ENCODE data around the gene ZBTB11. TPM values are rescaled to one million over a fixed set of nuclear protein-coding genes. Genes with fewer than 3 reads are reported as not detected.
"Not testable (repeated sequence)": the region's sequence is repeated elsewhere in the genome, so short reads cannot be mapped to it uniquely, and the experiment has no call there.

The ZBTB11 gene
- total and polyA plus RNA-seq, 5 donors = 4.4 to 11.7 (median 11.4) TPM

GRCh38 chr3:101605398-101605797 is 71.5 kb downstream of the ZBTB11 start:
- H3K4me1 ChIP-seq (ENCODE audit: control insufficient read depth, insufficient read depth, low read length); H3K4me3 ChIP-seq (ENCODE audit: low read length); ATAC-seq; H3K9me3 ChIP-seq (ENCODE audit: control insufficient read depth, low read length); H3K27me3 ChIP-seq (ENCODE audit: control insufficient read depth, insufficient read depth); H3K27ac ChIP-seq (ENCODE audit: low read length); DNase-seq; intact Hi-C loops (cut with DNase I): not testable (repeated sequence)
- WGBS = 77% methylated on average over 10 of the region's 10 CpGs

GRCh38 chr3:101603184-101603583 is 73.7 kb downstream of the ZBTB11 start:
- WGBS = 96% methylated on average over 1 of the region's 1 CpG
- H3K9me3 ChIP-seq (ENCODE audit: control insufficient read depth, low read length) = no peaks in the 10 kb centered on the region
- no peak for ATAC-seq
- H3K4me3 ChIP-seq (ENCODE audit: low read length) = no peak overlapping the region
- no peaks in the 10 kb centered on the region for H3K4me1 ChIP-seq (ENCODE audit: control insufficient read depth, insufficient read depth, low read length)
- no peaks in the 10 kb centered on the region for H3K27me3 ChIP-seq (ENCODE audit: control insufficient read depth, insufficient read depth)
- intact Hi-C loops (cut with DNase I) = no loop called here
- no peak overlapping the region for H3K27ac ChIP-seq (ENCODE audit: low read length)
- no peak for DNase-seq

- DNase-seq (no peak), ATAC-seq (no peak)
- H3K9me3 ChIP-seq (ENCODE audit: control insufficient read depth, low read length) = no peaks in the 10 kb centered on the region
- WGBS = 87% methylated on average over 3 of the region's 3 CpGs
- no peak overlapping the region for H3K4me3 ChIP-seq (ENCODE audit: low read length)
- H3K4me1 ChIP-seq (ENCODE audit: control insufficient read depth, insufficient read depth, low read length) = no peaks in the 10 kb centered on the region
- no peaks in the 10 kb centered on the region for H3K27me3 ChIP-seq (ENCODE audit: control insufficient read depth, insufficient read depth)
- H3K27ac ChIP-seq (ENCODE audit: low read length) = no peak overlapping the region
- intact Hi-C loops (cut with DNase I) = no loop called here
Observed at GRCh38 chr3:101602731-101603130, 74.2 kb downstream of the ZBTB11 start.

Other genes starting within 250 kb of the ZBTB11 start
- gene SENP7, start 163.9 kb downstream of the ZBTB11 start, total RNA-seq = 10 to 100 TPM; 10.8 to 12.1 (median 11.6) TPM
- gene SENP7, start 163.9 kb downstream of the ZBTB11 start, polyA plus RNA-seq = 6.0 TPM
- 10 to 100 TPM; 18.8 to 22.6 (median 19.8) TPM for gene TRMT10C, start 115.3 kb downstream of the ZBTB11 start, total RNA-seq
- gene TRMT10C, start 115.3 kb downstream of the ZBTB11 start, polyA plus RNA-seq = 26.0 TPM
- 100 to 1,000 TPM; 126 to 152 (median 148) TPM for gene PCNP, start 103.0 kb downstream of the ZBTB11 start, total RNA-seq
- gene PCNP, start 103.0 kb downstream of the ZBTB11 start, polyA plus RNA-seq = 81.4 TPM
- gene RPL24, start 9.6 kb upstream of the ZBTB11 start, total RNA-seq = 100 to 1,000 TPM; 818 to 939 (median 885) TPM
- gene RPL24, start 9.6 kb upstream of the ZBTB11 start, polyA plus RNA-seq = 2,039 TPM
- 1 to 10 TPM; 6.6 to 7.8 (median 7.4) TPM for gene CEP97, start 47.5 kb upstream of the ZBTB11 start, total RNA-seq
- 2.2 TPM for gene CEP97, start 47.5 kb upstream of the ZBTB11 start, polyA plus RNA-seq
- 10 to 100 TPM; 34.7 to 53.3 (median 49.0) TPM for gene NXPE3, start 102.1 kb upstream of the ZBTB11 start, total RNA-seq
- gene NXPE3, start 102.1 kb upstream of the ZBTB11 start, polyA plus RNA-seq = 26.8 TPM
- 10 to 100 TPM; 14.2 to 28.4 (median 20.7) TPM for gene NFKBIZ, start 172.4 kb upstream of the ZBTB11 start, total RNA-seq
- 9.5 TPM for gene NFKBIZ, start 172.4 kb upstream of the ZBTB11 start, polyA plus RNA-seq

Data from right cardiac atrium (tissue), 5 donors.